Upper lobe of left lung (tissue), 6 donors: Measurements from ENCODE around the gene NUP160. TPM values are rescaled to one million over a fixed set of nuclear protein-coding genes. Genes with fewer than 3 reads are reported as not detected.
"Not testable (repeated sequence)": the region's sequence is repeated elsewhere in the genome, so short reads cannot be mapped to it uniquely, and the experiment has no call there.

Source experiments
- ATAC-seq, 2 donors: fragments of 200-7000 bp; cut with Tn5 transposase; one replicate each; pipeline ENCODE4 v1.9.1; 2022; ENCODE audit warnings: mild to moderate bottlenecking in 2 of 2, moderate library complexity in 2 of 2; ENCODE audit not compliant: low FRiP score in 2 of 2
- DNase-seq, 2 donors: peaks; one replicate each; pipeline ENCODE4 v3.0.0-alpha.2; 2019 to 2020
- H3K27ac ChIP-seq, 4 donors: fragments of 200-600 bp; sonication (generic); one replicate each; pipeline ENCODE4 v1.5.1; 2016 to 2019
- H3K27me3 ChIP-seq, 4 donors: fragments of 200-600 bp; sonication (generic); one replicate each; pipeline ENCODE4 v1.5.1; 2017 to 2019
- H3K36me3 ChIP-seq, 4 donors: fragments of 200-600 bp; sonication (generic); one replicate each; pipeline ENCODE4 v1.5.1; 2016 to 2019
- H3K4me1 ChIP-seq, 4 donors: fragments of 200-600 bp; sonication (generic); one replicate each; pipeline ENCODE4 v1.5.1; 2018 to 2019
- H3K4me3 ChIP-seq, 4 donors: fragments of 200-600 bp; sonication (generic); one replicate each; pipeline ENCODE4 v1.5.1; 2017 to 2019; ENCODE audit warnings: mild to moderate bottlenecking in 2 of 4, moderate library complexity in 1 of 4
- H3K9me3 ChIP-seq, 4 donors: fragments of 200-600 bp; sonication (generic); one replicate each; pipeline ENCODE4 v1.5.1; 2018 to 2019
- CTCF ChIP-seq, 6 experiments: fragments of 450-650 bp in 4 of 6; fragments of 200-600 bp in 2 of 6; sonication (generic) in 2 of 6; IDR thresholded peaks; one replicate each; pipeline ENCODE4 v1.5.1; 2016 to 2019; ENCODE audit warnings: antibody characterized with exemption in 6 of 6
- EP300 ChIP-seq, 4 donors: sonication (generic); formaldehyde crosslinking; IDR thresholded peaks; one replicate each; pipeline ENCODE4 v1.5.1; 2017; ENCODE audit warnings: antibody characterized with exemption in 4 of 4, control low read depth in 2 of 4
- POLR2A ChIP-seq, 4 donors: fragments of 450-650 bp; IDR thresholded peaks; one replicate each; pipeline ENCODE4 v1.5.1; 2016 to 2017; ENCODE audit warnings: antibody characterized with exemption in 4 of 4, mild to moderate bottlenecking in 2 of 4
- POLR2AphosphoS5 ChIP-seq, 2 donors: sonication (generic); formaldehyde crosslinking; IDR thresholded peaks; one replicate each; pipeline ENCODE4 v1.5.1; 2017; ENCODE audit warnings: antibody characterized with exemption in 2 of 2
- WGBS, 2 donors: methylation state at CpG; one replicate each; pipeline ENCODE4 v1.1.5; 2017 to 2018; 5-methylcytosine and 5-hydroxymethylcytosine counted together
- total RNA-seq, 6 donors: library from RNA; depleted of rRNA in 4 of 6; stranded (reverse); fragments of >200 nt in 4 of 6; gene quantifications; one replicate each; pipeline versions ENCODE4 v1.1.0 to v1.2.1, GENCODE V29; 2016 to 2021
- donor health status: DM: no; HTN: no; CAD: no; lungs with moderate emphysema.
- donor health status: DM: no; HTN: yes; CAD: no; lungs with severe emphysema.

NUP160 gene
- total RNA-seq, 6 donors from 2014 or later: 21.5 to 46.3 (median 37.8) TPM

- no peak for ATAC-seq
- H3K36me3 ChIP-seq: peaks cover 43 to 99% (median 68%) of the 10 kb centered on the region in 4 donors
- DNase-seq: no peak
These were observed 63.3 kb downstream of the NUP160 start for GRCh38 chr11:47784785-47785381.

GRCh38 chr11:47783087-47783610 is 65.0 kb downstream of the NUP160 start:
- DNase-seq: no peak
- Histone ChIP-seq H3K27me3 (no peaks in the 10 kb centered on the region), H3K9me3 (no peaks in the 10 kb centered on the region), H3K4me1 (no peaks in the 10 kb centered on the region), H3K4me3 (no peak overlapping the region), H3K36me3 (peaks cover 53 to 99% (median 70%) of the 10 kb centered on the region in 4 donors), H3K27ac (no peak overlapping the region)
- WGBS, 2 donors: 63 to 78% methylated on average over 2 of the region's 2 CpGs
- no peak for ATAC-seq
- no peak for TF ChIP-seq CTCF (IDR thresholded peaks at IDR 0.05)
- TF ChIP-seq EP300 (IDR thresholded peaks at IDR 0.05): no peak
- no peak for TF ChIP-seq POLR2AphosphoS5 (IDR thresholded peaks at IDR 0.05)
- TF ChIP-seq POLR2A (IDR thresholded peaks at IDR 0.05): no peak

More at GRCh38 chr11:47784785-47785381, 63.3 kb downstream of the NUP160 start:
- TF ChIP-seq EP300 (IDR thresholded peaks at IDR 0.05) (no peak), CTCF (IDR thresholded peaks at IDR 0.05) (no peak), POLR2AphosphoS5 (IDR thresholded peaks at IDR 0.05) (no peak), POLR2A (IDR thresholded peaks at IDR 0.05) (no peak)
- Histone ChIP-seq H3K4me1 (no peaks in the 10 kb centered on the region), H3K27ac (no peak overlapping the region), H3K27me3 (no peaks in the 10 kb centered on the region), H3K4me3 (no peak overlapping the region), H3K9me3 (no peaks in the 10 kb centered on the region)
- WGBS, 2 donors: 82 to 83% methylated on average over 4 of the region's 4 CpGs

GRCh38 chr11:47778878-47779483 is 69.2 kb downstream of the NUP160 start:
- DNase-seq (no peak), ATAC-seq (no peak)
- no peaks in the 10 kb centered on the region for H3K9me3 ChIP-seq
- H3K36me3 ChIP-seq: peaks cover 33 to 86% (median 48%) of the 10 kb centered on the region in 4 donors
- H3K27ac ChIP-seq: no peak overlapping the region
- no peaks in the 10 kb centered on the region for H3K4me1 ChIP-seq
- H3K4me3 ChIP-seq: no peak overlapping the region
- WGBS, 2 donors: 88 to 95% methylated on average over 7 of the region's 7 CpGs
- TF ChIP-seq EP300 (IDR thresholded peaks at IDR 0.05) (no peak), POLR2AphosphoS5 (IDR thresholded peaks at IDR 0.05) (no peak), POLR2A (IDR thresholded peaks at IDR 0.05) (no peak)
- H3K27me3 ChIP-seq: no peaks in the 10 kb centered on the region

- DNase-seq (no peak), ATAC-seq (no peak)
- no peak for TF ChIP-seq CTCF (IDR thresholded peaks at IDR 0.05)
- TF ChIP-seq EP300 (IDR thresholded peaks at IDR 0.05): no peak
- no peak for TF ChIP-seq POLR2AphosphoS5 (IDR thresholded peaks at IDR 0.05)
- Histone ChIP-seq H3K36me3 (peaks cover 16 to 51% (median 32%) of the 10 kb centered on the region in 4 donors), H3K27ac (no peak overlapping the region), H3K27me3 (no peaks in the 10 kb centered on the region), H3K4me3 (no peak overlapping the region), H3K4me1 (no peaks in the 10 kb centered on the region), H3K9me3 (no peaks in the 10 kb centered on the region)
- WGBS, 2 donors: 92% methylated on average over 8 of the region's 8 CpGs
These were observed 72.8 kb downstream of the NUP160 start for GRCh38 chr11:47775240-47775869.

- Histone ChIP-seq H3K36me3 (peaks cover 8 to 36% (median 19%) of the 10 kb centered on the region in 4 donors), H3K4me3 (no peak overlapping the region), H3K27ac (no peak overlapping the region), H3K9me3 (no peaks in the 10 kb centered on the region), H3K4me1 (peaks cover 0 to 3% (median 2%) of the 10 kb centered on the region in 4 donors), H3K27me3 (no peaks in the 10 kb centered on the region)
- 92 to 98% methylated on average over 3 of the region's 3 CpGs for WGBS, 2 donors
- ATAC-seq (no peak), DNase-seq (no peak)
- TF ChIP-seq EP300 (IDR thresholded peaks at IDR 0.05) (no peak), POLR2AphosphoS5 (IDR thresholded peaks at IDR 0.05) (no peak), POLR2A (IDR thresholded peaks at IDR 0.05) (no peak), CTCF (IDR thresholded peaks at IDR 0.05) (no peak)
These were observed 74.3 kb downstream of the NUP160 start for GRCh38 chr11:47773882-47774281.

- 88% methylated on average over 14 of the region's 14 CpGs for WGBS, 2 donors
- ATAC-seq, DNase-seq, H3K36me3 ChIP-seq, H3K4me3 ChIP-seq, H3K27me3 ChIP-seq, H3K9me3 ChIP-seq: not testable (repeated sequence)
- Histone ChIP-seq H3K27ac (peak overlapping the region in 2 of 4 donors; percentile 99), H3K4me1 (peaks cover 18 to 28% (median 20%) of the 10 kb centered on the region in 4 donors)
These were observed 78.6 kb downstream of the NUP160 start for GRCh38 chr11:47769556-47769955.
